Skeletal muscle satellite cell (primary cell): ENCODE measurements around the gene NXPE2. TPM values are rescaled to one million over a fixed set of nuclear protein-coding genes. Genes with fewer than 3 reads are reported as not detected.
"Not testable (repeated sequence)": the region's sequence is repeated elsewhere in the genome, so short reads cannot be mapped to it uniquely, and the experiment has no call there.

Source experiments
- H3K27me3 ChIP-seq: 2 replicates; pipeline ENCODE4 v1.7.0; 2013; ENCODE audit warnings: low read length; ENCODE audit not compliant: control insufficient read depth, insufficient read depth
- H3K36me3 ChIP-seq: 2 replicates; pipeline ENCODE4 v1.7.0; 2013; ENCODE audit warnings: mild to moderate bottlenecking, control low read depth, low read length; ENCODE audit not compliant: insufficient read depth
- H3K4me1 ChIP-seq: 2 replicates; pipeline ENCODE4 v1.7.0; 2013; ENCODE audit warnings: low read length; ENCODE audit not compliant: control insufficient read depth, insufficient read depth
- H3K4me2 ChIP-seq: 2 replicates; pipeline ENCODE4 v1.7.0; 2013; ENCODE audit warnings: mild to moderate bottlenecking, low read length
- H3K4me3 ChIP-seq: 2 replicates; pipeline ENCODE4 v1.7.0; 2013; ENCODE audit warnings: low read length
- H3K9ac ChIP-seq: 2 replicates; pipeline ENCODE4 v1.7.0; 2013; ENCODE audit warnings: mild to moderate bottlenecking, low read depth, low read length, moderate library complexity
- H3K9me3 ChIP-seq: replicated peaks from 2 replicates; pipeline ENCODE4 v1.7.0; 2013; ENCODE audit warnings: mild to moderate bottlenecking, control low read depth, low read length
- total RNA-seq: library from RNA; depleted of rRNA; stranded (reverse); fragments of >200 nt; gene quantifications from 2 replicates; pipeline ENCODE4 v1.2.3, GENCODE V29; 2012; rRNA removed

Gene NXPE2
- not detected in 2 replicates for total RNA-seq

DNA sequence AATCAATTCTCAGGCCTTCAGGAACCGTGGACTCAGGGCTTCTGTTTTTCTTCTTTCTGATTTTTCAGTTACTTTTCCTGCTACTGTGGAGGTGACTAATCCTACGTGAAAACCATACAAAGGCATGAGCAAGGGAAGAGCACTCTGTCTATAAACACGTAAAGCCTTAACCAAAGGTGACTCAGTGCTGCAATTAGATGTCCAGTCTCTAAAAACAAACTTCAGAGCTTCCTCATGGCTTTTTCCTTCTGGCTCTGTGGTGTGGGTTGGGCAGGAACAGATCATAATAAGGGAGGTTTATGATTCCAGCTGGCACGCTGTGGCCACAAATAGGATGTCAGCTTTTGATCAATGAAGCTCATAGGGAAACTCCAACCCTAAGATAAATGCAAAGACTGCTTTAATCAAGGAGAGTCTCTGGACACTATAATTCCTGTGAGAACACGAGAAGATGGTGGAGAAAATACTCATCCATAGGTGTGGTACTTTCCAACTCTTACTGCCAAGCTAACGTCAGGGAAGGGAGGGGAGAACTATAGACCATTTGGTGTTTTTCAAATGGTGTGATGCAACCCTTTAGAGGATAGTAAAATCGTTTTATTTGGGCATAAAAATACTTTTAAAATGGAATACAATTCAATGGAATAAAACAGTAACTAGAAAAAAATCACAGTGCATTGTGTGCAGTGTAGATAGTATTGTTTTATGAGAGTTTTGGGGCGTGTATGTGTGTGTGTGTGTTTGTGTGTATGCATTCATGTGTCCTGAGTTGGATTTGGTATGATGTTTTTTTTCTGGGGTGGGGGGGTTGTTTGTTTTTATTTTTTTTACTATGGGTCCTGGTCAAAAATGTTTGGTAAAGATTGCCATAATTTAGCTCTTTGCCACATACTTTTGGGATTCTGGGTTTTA lies at the start of gene NXPE2:
Gene NXPE2 (plus strand): TSS at position 403 of the 912 bp plus-strand sequence. CDS start 49 bp downstream, at position 452.
- Histone ChIP-seq H3K4me2 (peak within 1 kb of the TSS; percentile 38), H3K27me3 (no peaks in the 10 kb centered on the region), H3K4me3 (no peak within 1 kb of the TSS), H3K4me1 (no peaks in the 10 kb centered on the region), H3K36me3 (no peaks in the 10 kb centered on the region), H3K9me3 (no peaks in the 10 kb centered on the region), H3K9ac (no peak within 1 kb of the TSS)

DNA sequence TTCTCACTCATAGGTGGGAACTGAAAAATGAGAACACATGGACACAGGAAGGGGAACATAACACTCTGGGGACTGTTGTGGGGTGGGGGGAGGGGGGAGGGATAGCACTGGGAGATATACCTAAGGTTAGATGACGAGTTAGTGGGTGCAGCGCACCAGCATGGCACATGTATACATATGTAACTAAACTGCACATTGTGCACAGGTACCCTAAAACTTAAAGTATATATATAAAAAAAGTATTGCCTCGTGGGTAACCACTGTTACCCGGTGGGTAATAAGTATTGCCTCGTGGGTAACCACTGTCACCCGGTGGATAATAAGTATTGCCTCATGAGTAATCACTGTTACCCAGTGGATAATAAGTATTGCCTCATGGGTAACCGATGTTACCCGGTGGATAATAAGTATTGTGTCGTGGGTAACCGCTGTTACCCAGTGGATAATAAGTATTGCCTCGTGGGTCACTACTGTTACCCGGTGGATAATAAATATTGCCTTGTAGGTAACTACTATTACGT lies 46.8 kb upstream of the NXPE2 start:
- H3K9ac ChIP-seq: not testable (repeated sequence)

DNA sequence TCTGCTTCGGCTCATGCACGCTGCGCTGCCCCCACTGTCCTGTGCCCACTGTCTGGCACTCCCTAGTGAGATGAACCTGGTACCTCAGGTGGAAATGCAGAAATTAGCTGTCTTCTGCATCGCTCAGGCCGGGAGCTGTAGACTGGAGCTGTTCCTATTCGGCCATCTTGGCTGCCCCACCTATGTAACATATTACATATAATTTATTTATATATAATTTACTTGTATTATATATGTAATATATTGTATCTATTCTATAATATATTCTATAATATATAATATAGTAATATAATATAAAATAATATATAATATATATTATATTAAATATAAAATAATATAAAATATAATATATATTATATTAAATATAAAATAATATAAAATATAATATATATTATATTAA lies 38.9 kb upstream of the NXPE2 start:
- H3K4me2 ChIP-seq, H3K4me3 ChIP-seq, H3K27me3 ChIP-seq, H3K36me3 ChIP-seq, H3K9me3 ChIP-seq, H3K4me1 ChIP-seq, H3K9ac ChIP-seq: not testable (repeated sequence)

More for the DNA sequence above, 46.8 kb upstream of the NXPE2 start:
- H3K36me3 ChIP-seq, H3K9me3 ChIP-seq, H3K4me2 ChIP-seq, H3K27me3 ChIP-seq, H3K4me1 ChIP-seq, H3K4me3 ChIP-seq: not testable (repeated sequence)

DNA sequence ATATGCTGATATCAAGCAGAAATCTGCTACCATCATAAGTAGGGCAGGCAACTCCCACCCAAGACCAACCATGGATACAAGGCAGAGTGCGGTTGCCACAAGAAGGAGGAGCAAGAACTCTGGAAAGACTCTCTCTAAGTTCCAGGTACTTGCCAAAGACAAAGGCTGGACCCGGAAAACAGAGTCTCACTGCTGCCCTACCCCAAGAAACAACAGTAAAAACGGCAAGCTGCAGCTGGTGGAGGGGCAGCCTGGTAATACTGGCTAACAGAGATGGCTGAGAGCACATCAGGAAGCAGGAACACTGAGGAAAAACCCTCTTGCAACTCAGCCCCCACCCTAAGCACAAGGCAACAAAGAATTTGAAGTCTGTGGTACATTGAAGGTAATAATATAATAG lies 27.7 kb upstream of the NXPE2 start:
- no peak overlapping the region for H3K4me3 ChIP-seq
- H3K9me3 ChIP-seq: no peaks in the 10 kb centered on the region
- H3K27me3 ChIP-seq: no peaks in the 10 kb centered on the region
- no peaks in the 10 kb centered on the region for H3K36me3 ChIP-seq
- H3K4me2 ChIP-seq: no peak overlapping the region
- H3K9ac ChIP-seq: no peak overlapping the region
- no peaks in the 10 kb centered on the region for H3K4me1 ChIP-seq

DNA sequence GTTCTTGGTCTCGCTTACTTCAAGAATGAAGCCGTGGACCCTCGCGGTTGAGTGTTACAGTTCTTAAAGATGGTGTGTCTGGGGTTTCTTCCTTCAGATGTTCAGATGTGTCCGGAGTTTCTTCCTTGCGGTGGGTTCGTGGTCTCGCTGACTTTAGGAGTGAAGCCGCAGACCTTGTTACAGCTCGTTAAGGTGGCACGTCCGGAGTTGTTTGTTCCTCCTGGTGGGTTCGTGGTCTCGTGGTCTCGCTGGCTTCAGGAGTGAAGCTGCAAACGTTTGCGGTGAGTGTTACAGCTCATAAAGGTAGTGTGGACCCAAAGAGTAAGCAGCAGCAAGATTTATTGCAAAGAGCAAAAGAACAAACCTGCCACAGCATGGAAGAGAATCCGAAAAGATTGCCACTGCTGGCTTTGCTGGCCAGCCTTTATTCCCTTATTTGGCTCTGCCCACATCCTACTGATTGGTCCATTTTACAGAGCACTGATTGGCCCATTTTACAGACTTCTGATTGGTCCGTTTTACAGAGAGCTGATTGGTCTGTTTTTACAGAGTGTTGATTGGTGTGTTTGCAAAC lies 27.1 kb upstream of the NXPE2 start:
- H3K36me3 ChIP-seq: no peaks in the 10 kb centered on the region
- no peak overlapping the region for H3K9ac ChIP-seq
- no peaks in the 10 kb centered on the region for H3K27me3 ChIP-seq
- no peak overlapping the region for H3K4me3 ChIP-seq
- H3K4me2 ChIP-seq: no peak overlapping the region
- H3K9me3 ChIP-seq: no peaks in the 10 kb centered on the region
- no peaks in the 10 kb centered on the region for H3K4me1 ChIP-seq

DNA sequence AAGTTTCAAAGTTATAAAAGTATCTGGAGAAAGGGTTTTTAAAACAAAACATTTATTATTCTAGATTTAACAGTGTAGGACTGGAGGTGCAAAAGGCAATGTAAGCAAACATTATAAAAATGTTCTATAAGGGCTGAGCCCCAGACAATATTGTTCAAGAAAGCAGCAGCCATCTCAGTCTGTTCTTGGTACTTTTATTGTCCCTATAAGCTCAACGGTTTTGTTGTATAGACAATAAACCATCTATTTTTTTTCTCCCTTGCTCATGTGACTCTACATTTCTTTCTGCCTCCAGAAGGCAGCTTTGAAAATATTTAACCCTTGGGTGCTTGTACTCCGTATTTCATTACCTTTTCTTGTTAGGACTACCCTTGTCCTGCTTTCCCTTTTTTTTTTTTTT lies 25.2 kb upstream of the NXPE2 start:
- no peaks in the 10 kb centered on the region for H3K27me3 ChIP-seq
- H3K4me2 ChIP-seq: no peak overlapping the region
- no peaks in the 10 kb centered on the region for H3K4me1 ChIP-seq
- no peak overlapping the region for H3K9ac ChIP-seq
- no peaks in the 10 kb centered on the region for H3K36me3 ChIP-seq
- H3K4me3 ChIP-seq: no peak overlapping the region
- no peaks in the 10 kb centered on the region for H3K9me3 ChIP-seq

DNA sequence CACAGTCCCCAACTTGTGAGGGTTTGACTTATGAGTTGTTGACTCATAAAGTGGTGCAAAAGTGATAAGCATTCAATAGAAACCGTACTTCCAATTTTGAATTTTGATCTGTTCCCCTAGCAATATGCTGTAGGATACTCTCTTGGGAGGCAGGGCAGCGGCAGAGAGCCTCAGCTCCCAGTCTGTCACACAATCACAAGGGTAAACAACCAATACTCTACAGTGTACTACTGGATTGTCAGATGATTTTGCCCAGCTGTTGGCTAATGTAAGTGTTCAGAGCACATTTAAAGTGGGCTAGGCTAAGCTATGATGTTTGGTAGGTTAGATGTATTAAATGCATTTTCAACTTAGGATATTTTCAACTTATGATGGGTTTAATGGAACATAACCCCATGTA lies 13.7 kb upstream of the NXPE2 start:
- Histone ChIP-seq H3K4me1 (no peaks in the 10 kb centered on the region), H3K4me2 (no peak overlapping the region), H3K9me3 (no peaks in the 10 kb centered on the region), H3K9ac (no peak overlapping the region), H3K27me3 (no peaks in the 10 kb centered on the region), H3K36me3 (no peaks in the 10 kb centered on the region), H3K4me3 (no peak overlapping the region)

DNA sequence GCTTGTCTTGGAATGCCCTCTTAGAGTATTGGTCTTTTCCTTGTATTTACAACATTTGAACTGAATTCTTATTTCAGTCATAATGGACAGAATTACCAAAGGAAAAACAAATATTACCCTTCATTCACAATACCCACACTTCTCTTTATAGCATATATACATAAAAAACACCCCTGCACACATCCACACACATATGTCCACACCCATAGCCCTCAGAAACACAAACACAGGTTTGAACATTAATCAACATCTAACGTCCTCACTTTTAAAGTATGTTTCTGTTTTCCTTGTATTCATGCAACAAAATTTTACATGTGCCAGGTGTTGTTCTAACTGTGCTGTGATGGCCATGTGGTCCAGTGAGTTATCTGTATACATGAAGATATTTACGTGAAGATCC lies 11.6 kb upstream of the NXPE2 start:
- Histone ChIP-seq H3K4me1 (no peaks in the 10 kb centered on the region), H3K9me3 (no peaks in the 10 kb centered on the region), H3K36me3 (no peaks in the 10 kb centered on the region), H3K27me3 (no peaks in the 10 kb centered on the region), H3K9ac (no peak overlapping the region), H3K4me2 (no peak overlapping the region), H3K4me3 (no peak overlapping the region)

DNA sequence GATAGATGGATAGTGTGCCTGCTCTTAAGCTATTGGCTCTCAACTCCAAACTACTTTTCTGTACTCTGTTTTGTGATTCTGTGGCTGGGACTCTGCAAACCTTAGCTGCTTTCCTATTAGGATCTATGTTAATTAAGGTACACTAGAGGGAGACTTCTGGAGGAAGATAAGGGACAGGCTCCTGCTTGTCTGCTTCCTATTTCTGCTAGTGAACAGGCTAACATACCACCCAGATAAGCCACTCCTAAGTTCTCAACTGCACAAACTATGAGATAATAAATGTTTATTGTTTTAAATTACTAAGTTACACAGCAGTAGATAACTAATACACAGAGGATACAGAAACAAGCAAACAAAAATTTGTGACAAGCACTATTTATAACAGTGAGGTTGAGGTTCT lies 10.2 kb upstream of the NXPE2 start:
- H3K9ac ChIP-seq: no peak overlapping the region
- H3K4me2 ChIP-seq: no peak overlapping the region
- no peaks in the 10 kb centered on the region for H3K27me3 ChIP-seq
- no peaks in the 10 kb centered on the region for H3K9me3 ChIP-seq
- no peaks in the 10 kb centered on the region for H3K36me3 ChIP-seq
- no peaks in the 10 kb centered on the region for H3K4me1 ChIP-seq
- H3K4me3 ChIP-seq: no peak overlapping the region

DNA sequence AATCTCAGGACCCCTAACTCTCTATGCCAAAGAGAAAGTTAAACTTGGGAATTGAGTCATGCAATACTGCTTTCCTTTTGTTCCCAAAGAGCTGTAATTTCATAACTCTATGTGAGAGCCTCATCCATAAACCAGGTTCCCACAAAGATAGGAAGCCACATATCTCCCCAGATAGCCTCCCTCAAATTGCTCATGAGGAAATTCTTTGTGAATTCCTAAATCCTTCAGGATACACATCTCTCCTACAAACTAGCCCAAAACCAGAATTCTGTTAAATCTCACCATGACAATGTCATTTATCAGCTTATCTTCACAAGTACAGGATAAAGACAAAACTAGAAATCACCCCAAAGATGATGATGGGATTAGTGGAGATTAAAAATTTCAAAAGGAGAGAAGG lies 4.7 kb upstream of the NXPE2 start:
- H3K4me3 ChIP-seq: no peak overlapping the region
- no peaks in the 10 kb centered on the region for H3K4me1 ChIP-seq
- H3K9me3 ChIP-seq: no peaks in the 10 kb centered on the region
- no peak overlapping the region for H3K9ac ChIP-seq
- H3K36me3 ChIP-seq: no peaks in the 10 kb centered on the region
- no peak overlapping the region for H3K4me2 ChIP-seq
- H3K27me3 ChIP-seq: no peaks in the 10 kb centered on the region

DNA sequence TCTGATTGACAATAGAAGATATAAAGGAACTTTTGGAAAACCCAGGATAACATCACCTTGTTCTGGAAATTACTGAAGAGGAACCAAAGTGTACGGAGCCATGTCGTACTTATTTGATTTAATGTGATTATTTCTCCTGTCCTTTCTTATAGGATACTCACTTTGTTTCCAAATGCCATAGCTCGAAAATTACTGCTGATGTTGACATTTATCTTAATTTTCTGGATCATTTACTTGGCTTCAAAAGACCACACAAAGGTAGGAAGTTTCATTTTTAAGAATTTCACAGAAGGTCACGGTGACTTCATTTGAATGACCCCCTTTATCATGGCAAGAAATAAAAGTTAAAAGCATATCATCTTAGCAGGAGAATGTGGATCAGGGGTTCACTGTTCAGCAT lies 1.2 kb downstream of the NXPE2 start:
- Histone ChIP-seq H3K4me3 (no peak overlapping the region), H3K36me3 (no peaks in the 10 kb centered on the region), H3K4me2 (no peak overlapping the region), H3K27me3 (no peaks in the 10 kb centered on the region), H3K9me3 (no peaks in the 10 kb centered on the region), H3K4me1 (no peaks in the 10 kb centered on the region), H3K9ac (no peak overlapping the region)

DNA sequence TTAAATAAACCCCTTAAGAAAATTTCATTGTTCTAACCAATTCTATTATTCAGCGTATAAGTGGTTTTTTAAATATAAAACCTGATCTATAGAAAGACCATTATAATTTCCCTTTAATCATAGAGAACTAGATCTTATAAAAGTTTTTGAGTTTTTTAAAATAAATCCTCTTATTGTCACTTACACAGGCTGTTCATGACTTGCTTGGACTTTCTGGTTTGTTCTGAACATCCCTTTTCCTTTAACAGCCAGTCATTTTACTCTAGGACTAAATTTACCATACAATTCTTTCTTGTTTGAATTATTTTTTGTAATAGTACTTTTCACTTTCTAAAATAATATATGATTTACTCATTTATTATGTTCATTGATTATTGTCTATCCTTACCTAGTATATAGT lies 4.7 kb downstream of the NXPE2 start:
- H3K27me3 ChIP-seq: no peaks in the 10 kb centered on the region
- no peaks in the 10 kb centered on the region for H3K36me3 ChIP-seq
- H3K4me1 ChIP-seq: no peaks in the 10 kb centered on the region
- no peak overlapping the region for H3K4me3 ChIP-seq
- H3K9me3 ChIP-seq: no peaks in the 10 kb centered on the region
- H3K4me2 ChIP-seq: no peak overlapping the region
- no peak overlapping the region for H3K9ac ChIP-seq
